Skeletal muscle satellite cell (primary cell): ENCODE results near the gene HNMT.

Source experiments
- H3K27me3 ChIP-seq: 2 replicates; pipeline ENCODE4 v1.7.0; 2013; ENCODE audit warnings: low read length; ENCODE audit not compliant: control insufficient read depth, insufficient read depth
- H3K36me3 ChIP-seq: 2 replicates; pipeline ENCODE4 v1.7.0; 2013; ENCODE audit warnings: mild to moderate bottlenecking, control low read depth, low read length; ENCODE audit not compliant: insufficient read depth
- H3K4me1 ChIP-seq: 2 replicates; pipeline ENCODE4 v1.7.0; 2013; ENCODE audit warnings: low read length; ENCODE audit not compliant: control insufficient read depth, insufficient read depth
- H3K4me2 ChIP-seq: 2 replicates; pipeline ENCODE4 v1.7.0; 2013; ENCODE audit warnings: mild to moderate bottlenecking, low read length
- H3K4me3 ChIP-seq: 2 replicates; pipeline ENCODE4 v1.7.0; 2013; ENCODE audit warnings: low read length
- H3K9ac ChIP-seq: 2 replicates; pipeline ENCODE4 v1.7.0; 2013; ENCODE audit warnings: mild to moderate bottlenecking, low read depth, low read length, moderate library complexity
- H3K9me3 ChIP-seq: replicated peaks from 2 replicates; pipeline ENCODE4 v1.7.0; 2013; ENCODE audit warnings: mild to moderate bottlenecking, control low read depth, low read length

Gene HNMT

DNA sequence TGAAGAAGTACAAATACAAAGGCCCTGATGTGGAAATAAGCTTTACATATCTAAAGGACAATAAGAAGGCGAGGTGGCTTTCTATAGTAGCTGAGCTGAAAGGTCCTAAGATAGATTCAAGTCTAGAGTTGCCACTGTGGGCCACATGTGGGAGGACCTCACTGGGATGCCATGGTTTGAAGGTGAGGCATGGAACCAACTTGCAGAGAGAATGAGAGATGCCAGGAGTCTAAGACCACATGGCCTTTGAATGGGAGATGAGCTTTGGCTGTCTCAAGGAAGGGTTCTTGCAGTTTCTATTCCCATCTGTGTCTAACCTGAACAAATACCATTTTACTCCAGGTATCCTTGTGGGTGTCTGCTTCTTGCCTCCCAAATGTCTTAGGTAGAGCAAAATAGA lies 53.6 kb downstream of the HNMT start:
- Histone ChIP-seq H3K4me1 (no peaks in the 10 kb centered on the region), H3K9ac (no peak overlapping the region), H3K4me3 (no peak overlapping the region), H3K36me3 (no peaks in the 10 kb centered on the region), H3K9me3 (no peaks in the 10 kb centered on the region), H3K27me3 (no peaks in the 10 kb centered on the region), H3K4me2 (no peak overlapping the region)

DNA sequence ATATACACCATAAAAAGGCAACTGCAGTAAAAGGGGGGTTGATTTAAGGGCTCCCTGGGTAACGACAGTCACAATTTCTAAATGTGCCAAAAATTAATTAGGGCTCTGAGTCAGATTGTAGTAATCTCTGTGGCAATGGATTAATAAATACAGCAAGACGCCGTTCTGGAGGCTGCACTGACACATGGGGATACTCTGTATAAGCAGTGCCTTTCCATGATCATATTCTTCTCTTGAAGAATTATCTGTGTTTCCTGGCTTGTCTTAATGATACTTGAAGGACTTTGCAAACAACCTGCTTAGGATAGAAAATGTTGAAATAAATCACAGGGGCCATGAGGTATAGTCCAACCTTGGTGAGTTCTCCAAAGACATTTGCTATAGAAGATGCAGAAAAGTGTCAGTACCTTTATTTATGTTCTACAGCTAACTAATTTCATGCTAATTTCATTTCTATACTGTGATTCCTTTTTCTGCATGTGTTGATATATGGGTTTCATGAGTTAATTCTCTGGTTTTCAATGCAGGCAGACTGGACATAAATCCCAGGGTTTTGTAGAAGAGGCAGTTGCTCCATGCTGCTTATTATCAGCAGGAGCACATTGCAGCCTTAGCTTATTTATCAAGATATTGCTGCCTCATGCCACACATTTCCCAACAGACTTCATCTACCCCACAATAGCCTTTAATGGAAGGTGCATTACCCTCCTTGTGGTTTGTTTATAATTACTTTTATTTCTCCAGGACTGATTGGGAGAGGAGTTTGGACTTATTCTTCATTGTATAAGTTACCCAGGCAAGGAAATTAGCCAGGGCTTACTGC lies 54.8 kb downstream of the HNMT start:
- no peaks in the 10 kb centered on the region for H3K9me3 ChIP-seq
- no peak overlapping the region for H3K9ac ChIP-seq
- H3K4me2 ChIP-seq, result no peak overlapping the region
- no peaks in the 10 kb centered on the region for H3K27me3 ChIP-seq
- no peaks in the 10 kb centered on the region for H3K4me1 ChIP-seq
- no peak overlapping the region for H3K4me3 ChIP-seq
- no peaks in the 10 kb centered on the region for H3K36me3 ChIP-seq

DNA sequence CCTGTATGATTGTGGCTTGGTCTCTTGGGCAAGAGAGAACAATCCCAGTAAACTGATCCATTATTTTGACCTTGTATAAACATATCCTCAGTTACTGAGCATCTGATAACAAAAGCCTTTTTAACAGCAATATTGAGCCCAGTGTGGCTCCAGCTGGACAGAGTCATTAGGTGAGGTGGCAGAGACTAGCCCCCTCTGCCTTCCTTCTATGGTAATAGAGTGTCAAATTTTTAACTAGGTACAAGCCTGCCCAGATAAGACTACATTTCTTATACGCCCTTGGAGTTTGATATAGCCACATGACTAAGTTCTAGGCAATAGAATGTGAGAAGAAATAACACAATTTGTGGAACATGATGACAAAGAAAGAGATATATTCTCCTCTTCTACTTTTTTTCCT lies 56.2 kb downstream of the HNMT start:
- Histone ChIP-seq H3K4me3 (no peak overlapping the region), H3K9me3 (no peaks in the 10 kb centered on the region), H3K27me3 (no peaks in the 10 kb centered on the region), H3K36me3 (no peaks in the 10 kb centered on the region), H3K9ac (no peak overlapping the region), H3K4me2 (no peak overlapping the region), H3K4me1 (no peaks in the 10 kb centered on the region)

DNA sequence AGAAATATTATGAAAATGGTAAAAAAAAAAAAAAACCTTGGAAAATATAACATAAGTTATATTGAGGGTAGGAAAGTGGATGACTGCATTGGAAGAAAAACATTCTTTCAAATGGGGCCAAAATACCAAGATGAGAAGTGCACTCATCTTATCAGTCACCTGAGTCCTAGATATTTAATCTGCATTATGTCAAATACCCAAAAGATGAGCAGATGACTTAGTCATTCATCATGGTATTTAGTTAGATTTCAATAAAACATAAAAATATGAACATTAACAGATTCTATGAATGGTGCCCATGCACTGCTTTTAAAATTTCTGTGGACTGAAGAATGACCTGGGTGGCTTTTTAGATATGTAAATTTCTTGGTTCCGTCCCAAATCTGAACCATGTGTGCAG lies 56.9 kb downstream of the HNMT start:
- Histone ChIP-seq H3K4me1 (no peaks in the 10 kb centered on the region), H3K9me3 (no peaks in the 10 kb centered on the region), H3K36me3 (no peaks in the 10 kb centered on the region), H3K9ac (no peak overlapping the region), H3K27me3 (no peaks in the 10 kb centered on the region), H3K4me3 (no peak overlapping the region), H3K4me2 (no peak overlapping the region)

DNA sequence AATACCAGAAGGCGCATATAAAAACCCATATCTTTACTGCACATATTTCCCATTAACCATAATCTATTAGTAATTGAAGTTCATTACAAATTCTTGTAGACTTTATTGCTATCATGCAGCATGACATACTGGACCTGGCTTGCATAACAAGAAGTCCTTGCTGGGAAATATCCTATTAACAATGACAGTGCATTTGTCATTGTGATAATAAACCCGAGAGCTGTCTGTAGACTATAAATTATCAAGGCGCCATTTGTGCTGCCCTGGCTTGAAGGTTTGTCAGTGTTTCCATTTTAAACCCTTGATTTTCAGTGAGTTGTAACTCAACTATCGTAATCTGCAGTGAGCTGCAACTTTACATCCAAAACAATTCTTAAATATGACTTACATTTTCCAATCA lies 59.0 kb downstream of the HNMT start:
- Histone ChIP-seq H3K4me2 (no peak overlapping the region), H3K9ac (no peak overlapping the region), H3K36me3 (no peaks in the 10 kb centered on the region), H3K4me1 (no peaks in the 10 kb centered on the region), H3K9me3 (no peaks in the 10 kb centered on the region), H3K27me3 (no peaks in the 10 kb centered on the region), H3K4me3 (no peak overlapping the region)

DNA sequence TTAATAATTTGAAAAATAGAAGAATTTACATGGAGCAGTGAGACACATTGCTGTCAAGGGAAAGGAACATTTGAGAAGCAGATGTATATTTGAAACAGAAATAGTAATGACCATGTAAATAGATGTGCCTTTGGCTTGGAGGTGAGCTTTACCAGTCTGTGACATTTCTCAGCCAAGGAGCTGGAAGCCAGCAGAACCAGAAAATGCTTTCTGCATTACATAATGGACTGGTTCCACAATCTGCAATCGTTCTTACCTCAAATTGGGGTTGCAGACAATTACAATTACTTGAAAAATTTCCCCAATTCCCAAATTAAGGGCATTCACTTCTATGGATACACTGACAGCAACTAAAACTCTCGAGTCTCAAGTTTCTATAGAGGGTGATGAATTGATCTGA lies 59.7 kb downstream of the HNMT start:
- Histone ChIP-seq H3K9me3 (no peaks in the 10 kb centered on the region), H3K36me3 (no peaks in the 10 kb centered on the region), H3K4me3 (no peak overlapping the region), H3K27me3 (no peaks in the 10 kb centered on the region), H3K9ac (no peak overlapping the region), H3K4me2 (no peak overlapping the region), H3K4me1 (no peaks in the 10 kb centered on the region)

DNA sequence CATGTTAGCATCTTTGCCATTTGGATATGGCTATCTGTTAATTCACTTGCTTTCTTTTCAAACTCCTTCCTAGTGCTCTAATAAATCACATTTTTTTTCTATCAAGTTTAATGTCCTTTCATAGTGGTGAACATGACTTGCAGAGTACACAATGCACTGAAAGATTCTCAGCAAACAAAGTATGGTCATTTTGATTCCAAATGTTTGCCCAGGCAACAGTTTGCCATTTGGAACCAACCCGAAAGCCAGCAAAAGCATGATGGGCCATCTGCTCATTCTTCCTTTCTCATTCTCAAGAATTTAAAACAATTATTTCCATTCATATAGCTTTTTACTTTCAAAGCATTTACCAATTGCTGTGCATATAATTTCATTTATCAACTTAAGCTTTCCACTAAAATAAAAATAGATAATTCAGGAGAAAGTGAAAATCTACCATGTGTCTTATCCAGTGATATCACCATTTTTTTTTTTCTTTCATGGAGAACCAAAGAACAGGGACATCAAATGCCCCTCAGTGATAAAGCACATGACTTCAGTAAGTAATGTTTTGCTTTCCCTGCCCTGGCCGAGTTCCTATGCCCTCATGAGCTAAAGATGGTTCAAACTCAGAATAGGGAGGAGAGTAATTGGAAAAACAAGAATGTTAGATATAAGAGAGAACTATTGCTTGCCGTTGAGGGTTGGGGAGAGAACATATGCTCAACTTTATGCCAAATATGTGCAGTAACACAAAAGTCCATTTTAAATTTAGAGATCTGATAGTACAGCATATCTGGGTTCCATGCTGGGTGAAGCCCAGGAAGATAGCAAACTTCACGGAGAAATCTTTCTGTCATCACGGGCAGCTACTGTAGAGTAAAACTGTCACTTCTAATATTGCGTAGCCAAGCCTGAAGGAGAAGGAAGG lies 62.1 kb downstream of the HNMT start:
- Histone ChIP-seq H3K4me2 (no peak overlapping the region), H3K4me1 (peaks cover 4% of the 10 kb centered on the region), H3K4me3 (no peak overlapping the region), H3K9me3 (no peaks in the 10 kb centered on the region), H3K27me3 (no peaks in the 10 kb centered on the region), H3K36me3 (no peaks in the 10 kb centered on the region), H3K9ac (no peak overlapping the region)

DNA sequence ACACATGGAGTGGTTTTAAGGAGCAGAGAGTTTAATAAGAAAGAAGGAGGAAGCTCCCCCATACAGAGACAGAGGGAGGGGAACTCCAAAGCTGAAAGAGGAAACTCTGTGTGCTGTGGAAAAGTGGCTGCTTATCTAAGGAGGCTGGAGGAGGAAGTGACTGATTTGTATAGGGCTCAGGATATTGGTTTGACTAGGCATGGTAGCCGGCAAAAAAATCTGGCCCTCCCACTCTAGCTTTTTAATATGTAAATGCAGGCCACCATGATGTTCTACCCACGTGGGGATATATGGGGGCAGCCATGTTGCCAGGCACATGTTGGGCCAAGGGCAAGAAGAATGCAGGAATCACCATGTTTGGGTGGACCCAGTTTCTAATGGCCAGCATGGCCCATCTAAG lies 64.3 kb downstream of the HNMT start:
- H3K4me3 ChIP-seq, result no peak overlapping the region
- no peak overlapping the region for H3K9ac ChIP-seq
- peaks cover 4% of the 10 kb centered on the region for H3K4me1 ChIP-seq
- no peaks in the 10 kb centered on the region for H3K9me3 ChIP-seq
- H3K27me3 ChIP-seq, result no peaks in the 10 kb centered on the region
- no peaks in the 10 kb centered on the region for H3K36me3 ChIP-seq
- H3K4me2 ChIP-seq, result no peak overlapping the region

DNA sequence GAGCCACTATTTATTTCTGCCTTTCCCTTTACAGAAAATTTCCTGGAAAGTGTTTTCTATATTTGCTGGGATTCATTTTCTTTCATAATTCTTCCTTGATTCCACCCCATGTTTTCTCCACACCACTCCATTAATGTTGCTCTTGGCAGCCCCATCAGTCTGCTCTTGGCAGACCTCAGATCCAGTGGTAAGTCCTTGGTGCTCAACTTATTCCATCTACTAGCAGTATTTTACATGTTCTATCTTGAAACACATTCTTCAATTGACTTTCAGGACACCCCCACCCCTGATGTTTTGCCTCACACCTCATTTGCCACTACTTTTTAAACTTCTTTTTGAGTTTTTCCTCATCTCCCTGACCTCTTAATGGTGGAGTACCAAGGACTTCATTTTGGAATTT lies 65.0 kb downstream of the HNMT start:
- Histone ChIP-seq H3K27me3 (no peaks in the 10 kb centered on the region), H3K4me1 (peaks cover 4% of the 10 kb centered on the region), H3K4me2 (no peak overlapping the region), H3K36me3 (no peaks in the 10 kb centered on the region), H3K9ac (no peak overlapping the region), H3K9me3 (no peaks in the 10 kb centered on the region), H3K4me3 (no peak overlapping the region)

DNA sequence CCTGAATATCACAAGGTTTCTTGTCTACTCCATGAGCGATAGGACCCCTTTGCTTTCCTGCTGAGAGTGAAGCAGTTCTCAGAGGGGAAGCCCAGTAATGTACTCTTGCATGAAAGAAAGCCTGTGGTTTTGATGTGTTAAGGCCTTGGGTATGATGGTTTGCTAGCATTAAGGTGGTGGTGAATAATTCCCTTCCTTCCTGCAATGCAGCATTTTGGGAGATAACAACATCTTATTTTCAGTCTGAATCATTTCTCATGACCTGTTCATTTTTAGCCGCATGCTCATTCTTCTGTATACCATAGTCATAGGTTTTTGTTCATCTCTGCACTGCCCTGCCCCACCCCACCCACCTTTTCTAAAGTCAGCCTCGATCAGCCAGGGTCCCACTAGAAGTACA lies 66.2 kb downstream of the HNMT start:
- no peak overlapping the region for H3K9ac ChIP-seq
- no peak overlapping the region for H3K4me3 ChIP-seq
- H3K9me3 ChIP-seq, result no peaks in the 10 kb centered on the region
- H3K4me2 ChIP-seq, result no peak overlapping the region
- H3K4me1 ChIP-seq, result peaks cover 4% of the 10 kb centered on the region
- no peaks in the 10 kb centered on the region for H3K27me3 ChIP-seq
- H3K36me3 ChIP-seq, result no peaks in the 10 kb centered on the region

DNA sequence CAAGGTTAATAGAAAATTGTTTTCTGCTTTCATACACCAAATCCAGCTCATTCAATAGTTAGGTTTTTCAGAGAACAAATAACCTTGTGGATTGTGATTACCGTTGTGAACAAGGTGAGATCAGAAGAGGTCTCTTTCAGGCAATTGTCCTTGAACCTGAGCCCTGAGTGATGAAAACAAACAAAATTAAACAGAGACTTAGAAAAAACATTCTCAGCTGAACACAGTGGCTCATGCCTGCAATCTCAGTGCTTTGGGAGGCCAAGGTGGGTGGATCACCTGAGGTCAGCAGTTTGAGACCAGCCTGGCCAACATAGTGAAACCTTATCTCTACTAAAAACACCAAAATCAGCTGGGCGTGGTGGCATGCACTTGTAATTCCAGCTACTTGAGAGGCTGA lies 68.1 kb downstream of the HNMT start:
- Histone ChIP-seq H3K4me2 (no peak overlapping the region), H3K4me1 (peaks cover 4% of the 10 kb centered on the region), H3K27me3 (no peaks in the 10 kb centered on the region), H3K36me3 (no peaks in the 10 kb centered on the region), H3K4me3 (no peak overlapping the region), H3K9ac (no peak overlapping the region), H3K9me3 (no peaks in the 10 kb centered on the region)
